Measurements from ENCODE around the gene CREB3L4. TPM values are rescaled to one million over a fixed set of nuclear protein-coding genes. Genes with fewer than 3 reads are reported as not detected.

CREB3L4 gene
- total and polyA plus RNA-seq, 2 of the 13 experiments (the other 11 are each of a cell fraction or from before 2014, with no cell fraction given), result 9.9 to 18.7 TPM

DNA sequence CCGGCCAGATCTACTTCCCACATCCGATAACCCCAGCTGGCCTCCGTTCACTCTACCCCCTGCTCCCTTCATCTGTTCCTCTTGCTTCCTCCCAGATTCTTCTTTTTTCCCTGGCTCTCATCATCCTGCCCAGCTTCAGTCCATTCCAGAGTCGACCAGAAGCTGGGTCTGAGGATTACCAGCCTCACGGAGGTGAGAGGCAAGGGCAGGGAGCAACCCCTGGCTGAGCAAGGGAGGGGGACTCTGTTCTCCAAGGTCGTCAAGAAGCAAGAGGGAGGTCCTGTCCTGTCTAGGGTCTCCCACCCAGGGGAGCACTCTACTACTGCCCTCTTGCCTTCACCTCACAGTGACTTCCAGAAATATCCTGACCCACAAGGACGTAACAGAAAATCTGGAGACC, 5.8 kb downstream of the CREB3L4 start:
- intact Hi-C loops (cut with micrococcal nuclease; ENCODE audit: unreplicated experiment) (no loop called here), in situ Hi-C loops (cut with HindIII; ENCODE audit: extremely low pct_ligation_motif_present, low pct_unique_long_range_greater_than_20kb) (no loop called here)
- no peak overlapping the region for H3K4me2 ChIP-seq (ENCODE audit: low read depth, low read length)
- BruUV-seq (replicated peaks), result no TSS peak
- DNase-seq (ENCODE audit: low spot score) (no peak), ATAC-seq (no peak), FAIRE-seq (no peak)
- peaks cover 1 to 19% of the 10 kb centered on the region in 2 experiments; a peak in 4 of 5 replicates for H3K36me3 ChIP-seq (replicated peaks in 1 of 2; ENCODE audit: control insufficient read depth in 1 of 2, insufficient read depth in 2 of 2, low read length in 2 of 2)
- no peak overlapping the region for H3K4me3 ChIP-seq (replicated peaks in 1 of 3; ENCODE audit: insufficient read depth in 1 of 3, low read depth in 2 of 3, low read length in 3 of 3)
- H3K79me2 ChIP-seq (ENCODE audit: insufficient read depth, low read length), result peaks cover 16% of the 10 kb centered on the region
- 92% methylated on average over 7 of the region's 7 CpGs for WGBS (ENCODE audit: low lambda C conversion rate)
- H3K4me1 ChIP-seq (ENCODE audit: insufficient read depth, low read length), result peaks cover 25% of the 10 kb centered on the region
- ChIA-PET POLR2A (interaction anchor here (1.5 kb wide), 1 partner anchor 10 kb away, joined by 5 read pairs; the partner anchor contains the start of gene SLC39A1), CTCF (ENCODE audit: low intra/inter-chr PET ratio, low total read pairs) (no interaction called here)
- no peak overlapping the region for H3K27ac ChIP-seq (ENCODE audit: extremely low read length, insufficient read depth, low read length)
- H3K9me3 ChIP-seq (ENCODE audit: low read length), result no peaks in the 10 kb centered on the region
- H2AFZ ChIP-seq (ENCODE audit: low read length), result no peak overlapping the region
- no peak overlapping the region for H3K9ac ChIP-seq (ENCODE audit: insufficient read depth, low read depth, low read length)
- TF ChIP-seq ZNF75D (CRISPR knock-in tag; IDR thresholded peaks at IDR 0.05; ENCODE audit: borderline replicate concordance) (no peak), POLR2G (IDR thresholded peaks at IDR 0.05; ENCODE audit: low read depth, low read length) (peak; percentile 47; the same call in 1 of the 2 replicates), TOE1 (CRISPR knock-in tag; IDR thresholded peaks at IDR 0.05) (no peak), SALL1 (CRISPR knock-in tag; IDR thresholded peaks at IDR 0.05) (no peak), ZNF431 (CRISPR knock-in tag; IDR thresholded peaks at IDR 0.05; ENCODE audit: borderline replicate concordance, low read depth) (no peak), RBM22 (optimal IDR thresholded peaks at IDR 0.05; ENCODE audit: low read length) (peak; percentile 75), GATAD2A (CRISPR knock-in tag; IDR thresholded peaks at IDR 0.05) (no peak), GTF2F1 (IDR thresholded peaks at IDR 0.05; ENCODE audit: low read length) (no peak), NFRKB (IDR thresholded peaks at IDR 0.05) (no peak), NR1H2 (CRISPR knock-in tag; IDR thresholded peaks at IDR 0.05; ENCODE audit: borderline replicate concordance, low read depth) (no peak), POLR2AphosphoS5 (IDR thresholded peaks at IDR 0.05; ENCODE audit: low read depth, low read length) (peak; percentile 44; the same call in 1 of the 2 replicates)
- TF ChIP-seq, protein P1, sequence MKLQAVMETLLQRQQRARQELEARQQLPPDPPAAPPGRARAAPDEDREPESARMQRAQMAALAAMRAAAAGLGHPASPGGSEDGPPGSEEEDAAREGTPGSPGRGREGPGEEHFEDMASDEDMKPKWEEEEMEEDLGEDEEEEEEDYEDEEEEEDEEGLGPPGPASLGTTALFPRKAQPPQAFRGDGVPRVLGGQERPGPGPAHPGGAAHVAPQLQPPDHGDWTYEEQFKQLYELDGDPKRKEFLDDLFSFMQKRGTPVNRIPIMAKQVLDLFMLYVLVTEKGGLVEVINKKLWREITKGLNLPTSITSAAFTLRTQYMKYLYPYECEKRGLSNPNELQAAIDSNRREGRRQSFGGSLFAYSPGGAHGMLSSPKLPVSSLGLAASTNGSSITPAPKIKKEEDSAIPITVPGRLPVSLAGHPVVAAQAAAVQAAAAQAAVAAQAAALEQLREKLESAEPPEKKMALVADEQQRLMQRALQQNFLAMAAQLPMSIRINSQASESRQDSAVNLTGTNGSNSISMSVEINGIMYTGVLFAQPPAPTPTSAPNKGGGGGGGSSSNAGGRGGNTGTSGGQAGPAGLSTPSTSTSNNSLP (IDR thresholded peaks at IDR 0.05; ENCODE audit: low read depth, low read length), result no peak
- TF ChIP-seq, protein P2, sequence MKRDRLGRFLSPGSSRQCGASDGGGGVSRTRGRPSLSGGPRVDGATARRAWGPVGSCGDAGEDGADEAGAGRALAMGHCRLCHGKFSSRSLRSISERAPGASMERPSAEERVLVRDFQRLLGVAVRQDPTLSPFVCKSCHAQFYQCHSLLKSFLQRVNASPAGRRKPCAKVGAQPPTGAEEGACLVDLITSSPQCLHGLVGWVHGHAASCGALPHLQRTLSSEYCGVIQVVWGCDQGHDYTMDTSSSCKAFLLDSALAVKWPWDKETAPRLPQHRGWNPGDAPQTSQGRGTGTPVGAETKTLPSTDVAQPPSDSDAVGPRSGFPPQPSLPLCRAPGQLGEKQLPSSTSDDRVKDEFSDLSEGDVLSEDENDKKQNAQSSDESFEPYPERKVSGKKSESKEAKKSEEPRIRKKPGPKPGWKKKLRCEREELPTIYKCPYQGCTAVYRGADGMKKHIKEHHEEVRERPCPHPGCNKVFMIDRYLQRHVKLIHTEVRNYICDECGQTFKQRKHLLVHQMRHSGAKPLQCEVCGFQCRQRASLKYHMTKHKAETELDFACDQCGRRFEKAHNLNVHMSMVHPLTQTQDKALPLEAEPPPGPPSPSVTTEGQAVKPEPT (CRISPR knock-in tag; IDR thresholded peaks at IDR 0.05; ENCODE audit: low read depth), result no peak
- TF ChIP-seq, protein P3, sequence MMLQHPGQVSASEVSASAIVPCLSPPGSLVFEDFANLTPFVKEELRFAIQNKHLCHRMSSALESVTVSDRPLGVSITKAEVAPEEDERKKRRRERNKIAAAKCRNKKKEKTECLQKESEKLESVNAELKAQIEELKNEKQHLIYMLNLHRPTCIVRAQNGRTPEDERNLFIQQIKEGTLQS (CRISPR knock-in tag; IDR thresholded peaks at IDR 0.05), result no peak
- H3K27me3 ChIP-seq (ENCODE audit: control insufficient read depth in 1 of 2, insufficient read depth in 2 of 2, low read length in 2 of 2), result no peaks in the 10 kb centered on the region
- no peaks in the 10 kb centered on the region for H4K20me1 ChIP-seq (ENCODE audit: insufficient read depth, low read length)

Measured in HepG2 (cell line).